ENCODE results near the gene NUMA1. TPM values are rescaled to one million over a fixed set of nuclear protein-coding genes. Genes with fewer than 3 reads are reported as not detected.

The NUMA1 gene
- polyA plus RNA-seq, 1 donor = 257 TPM

GRCh38 chr11:72015511-72016061 lies 64.8 kb downstream of the NUMA1 start:
- WGBS (ENCODE audit: insufficient coverage, low lambda C conversion rate) = no CpG with 5 or more reads among the region's 10 CpGs
- Histone ChIP-seq H3K4me3 (ENCODE audit: low read length) (no peak overlapping the region), H3K36me3 (ENCODE audit: control insufficient read depth, insufficient read depth, low read length) (peaks cover 100% of the 10 kb centered on the region), H3K9me3 (ENCODE audit: control insufficient read depth, low read depth, low read length) (no peaks in the 10 kb centered on the region), H3K4me1 (ENCODE audit: control insufficient read depth, insufficient read depth, low read length) (no peaks in the 10 kb centered on the region), H3K27ac (ENCODE audit: low read length) (no peak overlapping the region), H3K27me3 (ENCODE audit: control insufficient read depth, insufficient read depth, low read length) (no peaks in the 10 kb centered on the region)
- DNase-seq = no peak

GRCh38 chr11:72014761-72015320 lies 65.5 kb downstream of the NUMA1 start:
- peaks cover 100% of the 10 kb centered on the region for H3K36me3 ChIP-seq (ENCODE audit: control insufficient read depth, insufficient read depth, low read length)
- no peak overlapping the region for H3K27ac ChIP-seq (ENCODE audit: low read length)
- no peak for DNase-seq
- H3K9me3 ChIP-seq (ENCODE audit: control insufficient read depth, low read depth, low read length) = no peaks in the 10 kb centered on the region
- no peak overlapping the region for H3K4me3 ChIP-seq (ENCODE audit: low read length)
- H3K4me1 ChIP-seq (ENCODE audit: control insufficient read depth, insufficient read depth, low read length) = no peaks in the 10 kb centered on the region
- H3K27me3 ChIP-seq (ENCODE audit: control insufficient read depth, insufficient read depth, low read length) = no peaks in the 10 kb centered on the region
- WGBS (ENCODE audit: insufficient coverage, low lambda C conversion rate) = no CpG with 5 or more reads among the region's 16 CpGs

GRCh38 chr11:72013765-72014711 lies 66.3 kb downstream of the NUMA1 start:
- 93% methylated on average over 3 of the region's 38 CpGs for WGBS (ENCODE audit: insufficient coverage, low lambda C conversion rate)
- Histone ChIP-seq H3K36me3 (ENCODE audit: control insufficient read depth, insufficient read depth, low read length) (peaks cover 100% of the 10 kb centered on the region), H3K27ac (ENCODE audit: low read length) (no peak overlapping the region)

GRCh38 chr11:72012897-72013721 lies 67.2 kb downstream of the NUMA1 start:
- no peaks in the 10 kb centered on the region for H3K4me1 ChIP-seq (ENCODE audit: control insufficient read depth, insufficient read depth, low read length)
- peaks cover 99% of the 10 kb centered on the region for H3K36me3 ChIP-seq (ENCODE audit: control insufficient read depth, insufficient read depth, low read length)
- 90% methylated on average over 2 of the region's 33 CpGs for WGBS (ENCODE audit: insufficient coverage, low lambda C conversion rate)
- no peaks in the 10 kb centered on the region for H3K9me3 ChIP-seq (ENCODE audit: control insufficient read depth, low read depth, low read length)
- no peak overlapping the region for H3K4me3 ChIP-seq (ENCODE audit: low read length)
- no peak overlapping the region for H3K27ac ChIP-seq (ENCODE audit: low read length)
- no peaks in the 10 kb centered on the region for H3K27me3 ChIP-seq (ENCODE audit: control insufficient read depth, insufficient read depth, low read length)
- no peak for DNase-seq

More at GRCh38 chr11:72013765-72014711, 66.3 kb downstream of the NUMA1 start:
- H3K4me1 ChIP-seq (ENCODE audit: control insufficient read depth, insufficient read depth, low read length) = no peaks in the 10 kb centered on the region
- no peak overlapping the region for H3K4me3 ChIP-seq (ENCODE audit: low read length)
- no peaks in the 10 kb centered on the region for H3K27me3 ChIP-seq (ENCODE audit: control insufficient read depth, insufficient read depth, low read length)
- no peak for DNase-seq
- no peaks in the 10 kb centered on the region for H3K9me3 ChIP-seq (ENCODE audit: control insufficient read depth, low read depth, low read length)

- Histone ChIP-seq H3K27me3 (ENCODE audit: control insufficient read depth, insufficient read depth, low read length) (no peaks in the 10 kb centered on the region), H3K4me3 (ENCODE audit: low read length) (no peak overlapping the region), H3K9me3 (ENCODE audit: control insufficient read depth, low read depth, low read length) (no peaks in the 10 kb centered on the region), H3K36me3 (ENCODE audit: control insufficient read depth, insufficient read depth, low read length) (peaks cover 99% of the 10 kb centered on the region), H3K4me1 (ENCODE audit: control insufficient read depth, insufficient read depth, low read length) (no peaks in the 10 kb centered on the region), H3K27ac (ENCODE audit: low read length) (no peak overlapping the region)
- no peak for DNase-seq
- WGBS (ENCODE audit: insufficient coverage, low lambda C conversion rate) = no CpG with 5 or more reads among the region's 5 CpGs
Observed at GRCh38 chr11:72012091-72012630, 68.2 kb downstream of the NUMA1 start.

- no peaks in the 10 kb centered on the region for H3K4me1 ChIP-seq (ENCODE audit: control insufficient read depth, insufficient read depth, low read length)
- no peaks in the 10 kb centered on the region for H3K27me3 ChIP-seq (ENCODE audit: control insufficient read depth, insufficient read depth, low read length)
- H3K27ac ChIP-seq (ENCODE audit: low read length) = no peak overlapping the region
- H3K36me3 ChIP-seq (ENCODE audit: control insufficient read depth, insufficient read depth, low read length) = peaks cover 99% of the 10 kb centered on the region
- H3K4me3 ChIP-seq (ENCODE audit: low read length) = no peak overlapping the region
- DNase-seq = no peak
- H3K9me3 ChIP-seq (ENCODE audit: control insufficient read depth, low read depth, low read length) = no peaks in the 10 kb centered on the region
- whole genome bisulfite sequencing (ENCODE audit: insufficient coverage, low lambda C conversion rate) = no CpG with 5 or more reads among the region's 10 CpGs
Observed at GRCh38 chr11:72010529-72011233, 69.7 kb downstream of the NUMA1 start.

GRCh38 chr11:72009156-72009555 lies 71.2 kb downstream of the NUMA1 start:
- Histone ChIP-seq H3K27me3 (ENCODE audit: control insufficient read depth, insufficient read depth, low read length) (no peaks in the 10 kb centered on the region), H3K27ac (ENCODE audit: low read length) (no peak overlapping the region), H3K9me3 (ENCODE audit: control insufficient read depth, low read depth, low read length) (no peaks in the 10 kb centered on the region), H3K36me3 (ENCODE audit: control insufficient read depth, insufficient read depth, low read length) (peaks cover 99% of the 10 kb centered on the region), H3K4me1 (ENCODE audit: control insufficient read depth, insufficient read depth, low read length) (no peaks in the 10 kb centered on the region), H3K4me3 (ENCODE audit: low read length) (no peak overlapping the region)
- no peak for DNase-seq
- no CpG with 5 or more reads among the region's 6 CpGs for WGBS (ENCODE audit: insufficient coverage, low lambda C conversion rate)

GRCh38 chr11:72008728-72009127 lies 71.6 kb downstream of the NUMA1 start:
- H3K27ac ChIP-seq (ENCODE audit: low read length) = no peak overlapping the region
- H3K36me3 ChIP-seq (ENCODE audit: control insufficient read depth, insufficient read depth, low read length) = peaks cover 99% of the 10 kb centered on the region
- no peaks in the 10 kb centered on the region for H3K9me3 ChIP-seq (ENCODE audit: control insufficient read depth, low read depth, low read length)
- H3K4me1 ChIP-seq (ENCODE audit: control insufficient read depth, insufficient read depth, low read length) = no peaks in the 10 kb centered on the region
- no peak overlapping the region for H3K4me3 ChIP-seq (ENCODE audit: low read length)
- DNase-seq = no peak
- no peaks in the 10 kb centered on the region for H3K27me3 ChIP-seq (ENCODE audit: control insufficient read depth, insufficient read depth, low read length)
- no CpG with 5 or more reads among the region's 7 CpGs for WGBS (ENCODE audit: insufficient coverage, low lambda C conversion rate)

GRCh38 chr11:72007587-72007986 lies 72.8 kb downstream of the NUMA1 start:
- peaks cover 99% of the 10 kb centered on the region for H3K36me3 ChIP-seq (ENCODE audit: control insufficient read depth, insufficient read depth, low read length)
- H3K4me1 ChIP-seq (ENCODE audit: control insufficient read depth, insufficient read depth, low read length) = no peaks in the 10 kb centered on the region
- H3K4me3 ChIP-seq (ENCODE audit: low read length) = no peak overlapping the region
- WGBS (ENCODE audit: insufficient coverage, low lambda C conversion rate) = no CpG with 5 or more reads among the region's 5 CpGs
- no peak for DNase-seq
- H3K27me3 ChIP-seq (ENCODE audit: control insufficient read depth, insufficient read depth, low read length) = no peaks in the 10 kb centered on the region
- no peak overlapping the region for H3K27ac ChIP-seq (ENCODE audit: low read length)
- H3K9me3 ChIP-seq (ENCODE audit: control insufficient read depth, low read depth, low read length) = no peaks in the 10 kb centered on the region

Data from large intestine (tissue), 3 donors.